ENCODE measurements around the gene USP32.

- TF ChIP-seq CTCF (IDR thresholded peaks at IDR 0.05; ENCODE audit: low read depth, low read length, missing input control) (no peak), RXRA (IDR thresholded peaks at IDR 0.05) (no peak), GABPA (IDR thresholded peaks at IDR 0.05 in 1 of 2, conservative IDR thresholded peaks at IDR 0.05 in 1 of 2) (no peak), TAF1 (conservative IDR thresholded peaks at IDR 0.05) (no peak)
Measured at GRCh38 chr17:60388742-60389141, 3.2 kb downstream of the USP32 start.
